Thoracic aorta (tissue), 2 donors: ENCODE measurements around the gene TMEM97. TPM values are rescaled to one million over a fixed set of nuclear protein-coding genes. Genes with fewer than 3 reads are reported as not detected.

Experiments
- ATAC-seq: fragments of 150-250 bp; one replicate; pipeline ENCODE4 v1.8.0; 2017; ENCODE audit warnings: low read depth; ENCODE audit not compliant: insufficient number of reproducible peaks, low FRiP score
- DNase-seq: peaks from one replicate; pipeline ENCODE4 v3.0.0-alpha.2; 2020; ENCODE audit warnings: low spot score
- H3K27ac ChIP-seq, 2 donors: fragments of 200-600 bp; sonication (generic); 1 replicate in 1 of 2; 2 replicates in 1 of 2; pipeline ENCODE4 v1.5.1; 2016; ENCODE audit warnings: mild to moderate bottlenecking in 2 of 2, moderate library complexity in 2 of 2
- H3K27me3 ChIP-seq: fragments of 200-600 bp; sonication (generic); replicated peaks from 2 replicates; pipeline ENCODE4 v1.6.0; 2016; ENCODE audit warnings: mild to moderate bottlenecking; ENCODE audit not compliant: insufficient read depth
- H3K36me3 ChIP-seq: fragments of 200-600 bp; sonication (generic); one replicate; pipeline ENCODE4 v1.5.1; 2016
- H3K4me1 ChIP-seq, 2 donors: fragments of 200-600 bp; sonication (generic); 1 replicate in 1 of 2; 2 replicates in 1 of 2; pipeline versions ENCODE4 v1.5.1 to v1.6.0; 2016; ENCODE audit warnings: low read depth in 2 of 2, mild to moderate bottlenecking in 1 of 2; ENCODE audit not compliant: control insufficient read depth in 1 of 2
- H3K4me3 ChIP-seq: fragments of 200-600 bp; sonication (generic); 2 replicates; pipeline ENCODE4 v1.5.1; 2016; ENCODE audit warnings: mild to moderate bottlenecking
- H3K9me3 ChIP-seq: fragments of 200-600 bp; sonication (generic); 2 replicates; pipeline ENCODE4 v1.5.1; 2016
- total RNA-seq, 2 donors: library from RNA; depleted of rRNA; stranded (reverse); fragments of >200 nt; gene quantifications; one replicate each; pipeline versions ENCODE4 v1.1.0 to v1.2.3, GENCODE V29; 2016
- TF ChIP-seq, protein P1 (sequence below): fragments of 200-600 bp; sonication (generic); IDR thresholded peaks from one replicate; pipeline ENCODE4 v1.5.1; 2019; ENCODE audit warnings: antibody characterized with exemption

Gene TMEM97
- total RNA-seq, 2 donors from 2014 or later = 1.1 to 5.9 TPM

DNA sequence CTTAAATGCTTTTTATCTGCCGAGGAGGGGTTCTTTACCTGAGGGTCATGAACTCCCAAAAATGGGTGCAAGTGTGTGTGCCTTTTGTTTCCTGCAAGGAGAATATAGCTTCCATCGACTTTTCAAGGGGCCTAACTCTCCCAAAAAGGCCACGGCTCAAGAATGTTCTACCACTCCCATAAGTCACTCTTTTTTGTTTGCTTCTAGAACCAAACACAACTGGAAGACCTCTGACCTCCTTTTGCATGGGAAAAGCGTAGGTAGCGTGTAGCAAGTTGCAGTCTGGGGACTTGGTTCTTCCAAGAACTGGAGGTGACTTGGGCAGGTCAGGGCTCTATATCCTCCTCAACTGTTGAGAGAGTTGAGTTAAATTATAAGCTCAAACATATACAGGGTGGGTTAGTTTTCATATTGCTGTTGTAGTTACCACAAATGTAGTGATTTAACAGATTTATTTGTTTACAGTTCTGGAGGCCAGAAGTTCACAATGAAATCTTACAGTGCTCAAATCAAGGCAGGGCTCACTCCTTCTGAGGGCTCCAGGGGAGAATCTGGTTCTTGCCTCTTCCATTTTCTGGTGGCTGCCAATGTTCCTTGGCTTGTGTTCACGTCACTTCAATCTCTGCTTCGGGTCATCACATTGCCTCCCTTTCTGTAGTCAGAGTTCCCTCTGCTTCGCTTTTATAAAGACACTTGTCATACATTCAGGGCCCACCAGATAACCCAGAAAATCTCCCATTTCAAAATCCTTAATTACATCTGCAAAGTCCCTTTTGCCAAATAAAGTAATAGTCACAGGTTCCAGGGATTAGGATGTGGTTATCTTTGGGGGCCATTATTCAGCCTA lies 1.4 kb downstream of the TMEM97 start:
- TF ChIP-seq, protein P1, sequence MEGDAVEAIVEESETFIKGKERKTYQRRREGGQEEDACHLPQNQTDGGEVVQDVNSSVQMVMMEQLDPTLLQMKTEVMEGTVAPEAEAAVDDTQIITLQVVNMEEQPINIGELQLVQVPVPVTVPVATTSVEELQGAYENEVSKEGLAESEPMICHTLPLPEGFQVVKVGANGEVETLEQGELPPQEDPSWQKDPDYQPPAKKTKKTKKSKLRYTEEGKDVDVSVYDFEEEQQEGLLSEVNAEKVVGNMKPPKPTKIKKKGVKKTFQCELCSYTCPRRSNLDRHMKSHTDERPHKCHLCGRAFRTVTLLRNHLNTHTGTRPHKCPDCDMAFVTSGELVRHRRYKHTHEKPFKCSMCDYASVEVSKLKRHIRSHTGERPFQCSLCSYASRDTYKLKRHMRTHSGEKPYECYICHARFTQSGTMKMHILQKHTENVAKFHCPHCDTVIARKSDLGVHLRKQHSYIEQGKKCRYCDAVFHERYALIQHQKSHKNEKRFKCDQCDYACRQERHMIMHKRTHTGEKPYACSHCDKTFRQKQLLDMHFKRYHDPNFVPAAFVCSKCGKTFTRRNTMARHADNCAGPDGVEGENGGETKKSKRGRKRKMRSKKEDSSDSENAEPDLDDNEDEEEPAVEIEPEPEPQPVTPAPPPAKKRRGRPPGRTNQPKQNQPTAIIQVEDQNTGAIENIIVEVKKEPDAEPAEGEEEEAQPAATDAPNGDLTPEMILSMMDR = no peak
- H3K4me1 ChIP-seq = peaks cover 9 to 14% of the 10 kb centered on the region in 2 donors
- H3K4me3 ChIP-seq = peak overlapping the region; percentile 74
- DNase-seq (no peak), ATAC-seq (no peak)
- no peak overlapping the region for H3K27ac ChIP-seq
- H3K36me3 ChIP-seq = no peaks in the 10 kb centered on the region
- H3K9me3 ChIP-seq = no peaks in the 10 kb centered on the region
- no peaks in the 10 kb centered on the region for H3K27me3 ChIP-seq

DNA sequence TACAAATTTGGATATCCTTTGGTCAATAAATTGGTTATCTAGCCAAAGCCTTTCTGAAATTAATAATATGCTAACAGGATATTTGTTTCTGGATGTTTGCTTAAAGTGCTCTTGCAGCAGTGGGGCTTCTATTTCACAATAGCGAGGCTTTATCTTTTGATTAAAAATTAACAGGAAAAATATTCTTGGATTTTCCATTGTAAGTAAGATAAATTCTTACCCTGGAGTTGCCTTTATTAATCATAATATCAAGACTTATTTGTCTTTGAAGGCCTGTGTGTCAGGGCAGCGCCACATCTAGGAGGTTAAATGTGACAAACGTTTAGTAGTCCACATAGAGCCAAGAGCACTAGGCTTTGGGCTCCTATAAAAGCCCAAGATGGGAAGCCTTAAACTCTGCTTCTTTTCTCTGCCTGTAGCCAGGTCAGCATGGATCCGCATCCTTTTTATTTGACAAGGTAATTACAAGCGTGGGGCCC lies 5.3 kb downstream of the TMEM97 start:
- ATAC-seq (no peak), DNase-seq (no peak)
- Histone ChIP-seq H3K4me3 (no peak overlapping the region), H3K4me1 (peaks cover 4 to 5% of the 10 kb centered on the region in 2 donors), H3K27me3 (no peaks in the 10 kb centered on the region), H3K27ac (no peak overlapping the region), H3K9me3 (no peaks in the 10 kb centered on the region), H3K36me3 (peaks cover 5% of the 10 kb centered on the region)
- TF ChIP-seq, protein P1 = no peak

DNA sequence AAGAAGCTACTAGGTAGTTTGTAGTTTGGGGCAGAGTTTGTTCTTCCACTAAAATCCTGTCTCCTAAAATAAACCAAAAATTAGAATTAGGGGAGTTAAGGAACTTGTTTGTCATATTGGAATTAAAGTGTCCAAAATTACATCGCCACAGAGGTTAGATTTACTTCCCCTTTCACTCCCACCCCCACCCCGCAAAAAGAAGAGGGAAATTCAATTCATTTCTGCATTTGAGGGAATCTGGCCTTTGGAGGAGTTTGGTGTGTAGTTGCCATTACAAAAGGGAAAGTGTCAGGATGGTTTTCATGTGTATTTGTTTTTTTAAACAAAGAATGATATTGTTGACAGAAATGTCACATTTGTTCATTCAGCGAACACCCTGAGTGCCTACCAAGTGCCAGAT lies 5.8 kb downstream of the TMEM97 start:
- Histone ChIP-seq H3K9me3 (no peaks in the 10 kb centered on the region), H3K36me3 (peaks cover 7% of the 10 kb centered on the region), H3K27me3 (no peaks in the 10 kb centered on the region), H3K4me3 (no peak overlapping the region), H3K4me1 (peaks cover 0 to 2% of the 10 kb centered on the region in 2 donors), H3K27ac (no peak overlapping the region)
- ATAC-seq (no peak), DNase-seq (no peak)
- TF ChIP-seq, protein P1 = no peak

DNA sequence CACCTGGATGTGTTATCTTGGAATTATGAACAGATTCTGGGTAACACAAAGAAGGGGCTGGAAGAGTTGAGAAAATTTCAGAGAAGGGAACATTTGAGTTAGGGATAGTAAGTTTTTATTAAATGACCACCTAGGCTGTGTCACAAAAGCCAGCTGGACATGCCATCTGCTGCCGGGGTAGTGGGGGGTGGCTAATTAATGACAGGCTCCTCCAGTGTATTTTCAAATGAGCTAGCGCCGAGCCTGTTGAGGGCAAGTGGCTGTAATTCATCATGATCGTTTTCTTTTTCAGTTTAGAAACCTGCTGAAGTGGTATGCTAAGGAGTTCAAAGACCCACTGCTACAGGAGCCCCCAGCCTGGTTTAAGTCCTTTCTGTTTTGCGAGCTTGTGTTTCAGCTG lies 6.2 kb downstream of the TMEM97 start:
- no peaks in the 10 kb centered on the region for H3K27me3 ChIP-seq
- TF ChIP-seq, protein P1 = no peak
- no peak for ATAC-seq
- peaks cover 8% of the 10 kb centered on the region for H3K36me3 ChIP-seq
- DNase-seq = no peak
- no peak overlapping the region for H3K4me3 ChIP-seq
- no peak overlapping the region for H3K27ac ChIP-seq
- H3K9me3 ChIP-seq = no peaks in the 10 kb centered on the region
- no peaks in the 10 kb centered on the region for H3K4me1 ChIP-seq

DNA sequence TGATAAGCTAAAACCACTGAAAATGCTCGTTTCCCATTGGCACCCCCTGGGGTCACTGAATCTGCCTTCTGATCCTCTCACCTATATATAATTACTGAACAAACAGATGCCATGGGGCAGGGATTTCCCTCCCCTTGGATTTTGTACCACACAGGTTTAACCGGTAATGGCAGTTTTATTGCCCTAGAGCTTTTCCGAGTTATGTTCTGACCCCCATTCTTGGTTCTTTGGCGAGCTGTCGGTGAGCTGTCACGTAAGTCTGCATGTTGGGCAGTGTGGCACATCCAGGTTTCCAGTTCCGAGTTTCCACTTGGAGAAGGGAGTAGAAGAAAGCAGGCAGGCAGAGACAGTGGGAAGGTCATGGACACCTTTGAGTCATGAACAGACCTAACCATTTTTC lies 7.1 kb downstream of the TMEM97 start:
- H3K27ac ChIP-seq = no peak overlapping the region
- H3K4me3 ChIP-seq = no peak overlapping the region
- no peaks in the 10 kb centered on the region for H3K9me3 ChIP-seq
- TF ChIP-seq, protein P1 = no peak
- no peaks in the 10 kb centered on the region for H3K4me1 ChIP-seq
- ATAC-seq (no peak), DNase-seq (no peak)
- H3K36me3 ChIP-seq = peaks cover 13% of the 10 kb centered on the region
- H3K27me3 ChIP-seq = no peaks in the 10 kb centered on the region
